Loucy (cell line): ENCODE measurements around the gene NUDT4B.
"Not testable (repeated sequence)": the region's sequence is repeated elsewhere in the genome, so short reads cannot be mapped to it uniquely, and the experiment has no call there.

Experiments
- CTCF ChIP-seq: fragments of 200-600 bp; sonication (generic); conservative IDR thresholded peaks from 2 replicates; pipeline ENCODE4 v1.5.1; 2014; ENCODE audit warnings: mild to moderate bottlenecking, antibody characterized with exemption, low read length
- EZH2phosphoT487 ChIP-seq: fragments of 200-600 bp; IDR thresholded peaks from 2 replicates; pipeline ENCODE4 v1.6.1; 2018; ENCODE audit warnings: antibody characterized with exemption, mild to moderate bottlenecking, moderate library complexity, borderline replicate concordance

GRCh38 chr1:148775263-148775662 is 26.7 kb downstream of the NUDT4B start:
- TF ChIP-seq CTCF, EZH2phosphoT487: not testable (repeated sequence)
